BE2C (cell line): ENCODE results near the gene RPL39L.

Source experiments
- DNase-seq: peaks from one replicate; pipeline ENCODE4 v3.0.0-alpha.2; 2020
- H3K27me3 ChIP-seq: fragments of 250-450 bp; sonication (Bioruptor Pico); 2 replicates; pipeline ENCODE4 v1.5.1; 2020; ENCODE audit warnings: mild to moderate bottlenecking
- H3K36me3 ChIP-seq: fragments of 250-450 bp; sonication (Bioruptor Pico); 2 replicates; pipeline ENCODE4 v1.5.1; 2020; ENCODE audit warnings: mild to moderate bottlenecking
- H3K4me1 ChIP-seq: fragments of 250-450 bp; sonication (Bioruptor Pico); 2 replicates; pipeline ENCODE4 v1.5.1; 2020
- H3K4me3 ChIP-seq: 2 replicates; pipeline ENCODE4 v1.5.1; 2011; ENCODE audit warnings: low read depth, low read length
- H3K9me3 ChIP-seq: fragments of 250-450 bp; sonication (Bioruptor Pico); 2 replicates; pipeline ENCODE4 v1.5.1; 2020
- CTCF ChIP-seq: IDR thresholded peaks from 2 replicates; pipeline ENCODE4 v1.5.1; 2012; ENCODE audit warnings: mild to moderate bottlenecking, low read depth, low read length

Gene RPL39L

GRCh38 chr3:187076297-187076696 lies 63.0 kb downstream of the RPL39L start:
- H3K36me3 ChIP-seq = no peaks in the 10 kb centered on the region
- H3K9me3 ChIP-seq = no peaks in the 10 kb centered on the region
- H3K27me3 ChIP-seq = no peaks in the 10 kb centered on the region
- TF ChIP-seq CTCF = no peak
- DNase-seq = no peak
- H3K4me3 ChIP-seq = no peak overlapping the region
- no peaks in the 10 kb centered on the region for H3K4me1 ChIP-seq

- no peak for DNase-seq
- H3K27me3 ChIP-seq = no peaks in the 10 kb centered on the region
- H3K36me3 ChIP-seq = no peaks in the 10 kb centered on the region
- H3K4me1 ChIP-seq = no peaks in the 10 kb centered on the region
- H3K9me3 ChIP-seq = no peaks in the 10 kb centered on the region
- no peak overlapping the region for H3K4me3 ChIP-seq
- no peak for TF ChIP-seq CTCF
Measured at GRCh38 chr3:187074846-187075245, 64.5 kb downstream of the RPL39L start.

- Histone ChIP-seq H3K27me3 (no peaks in the 10 kb centered on the region), H3K9me3 (no peaks in the 10 kb centered on the region), H3K4me3 (no peak overlapping the region), H3K36me3 (no peaks in the 10 kb centered on the region), H3K4me1 (no peaks in the 10 kb centered on the region)
- DNase-seq = no peak
- TF ChIP-seq CTCF = no peak
Measured at GRCh38 chr3:187073581-187074098, 65.7 kb downstream of the RPL39L start.

GRCh38 chr3:187072511-187072910 lies 66.8 kb downstream of the RPL39L start:
- Histone ChIP-seq H3K4me1 (no peaks in the 10 kb centered on the region), H3K27me3 (no peaks in the 10 kb centered on the region), H3K4me3 (no peak overlapping the region), H3K9me3 (no peaks in the 10 kb centered on the region), H3K36me3 (no peaks in the 10 kb centered on the region)
- DNase-seq = no peak
- TF ChIP-seq CTCF = no peak

GRCh38 chr3:187072102-187072501 lies 67.2 kb downstream of the RPL39L start:
- Histone ChIP-seq H3K4me1 (no peaks in the 10 kb centered on the region), H3K27me3 (no peaks in the 10 kb centered on the region), H3K4me3 (no peak overlapping the region), H3K9me3 (no peaks in the 10 kb centered on the region), H3K36me3 (no peaks in the 10 kb centered on the region)
- no peak for TF ChIP-seq CTCF
- DNase-seq = no peak
